G401.6 (cell line): ENCODE results near the gene CLCN7.

Source experiments
- FAIRE-seq: peaks from 2 replicates; lab custom pipeline; 2012; peaks lifted over from hg19 to GRCh38; lab: Jason Lieb, UNC

Gene CLCN7

DNA sequence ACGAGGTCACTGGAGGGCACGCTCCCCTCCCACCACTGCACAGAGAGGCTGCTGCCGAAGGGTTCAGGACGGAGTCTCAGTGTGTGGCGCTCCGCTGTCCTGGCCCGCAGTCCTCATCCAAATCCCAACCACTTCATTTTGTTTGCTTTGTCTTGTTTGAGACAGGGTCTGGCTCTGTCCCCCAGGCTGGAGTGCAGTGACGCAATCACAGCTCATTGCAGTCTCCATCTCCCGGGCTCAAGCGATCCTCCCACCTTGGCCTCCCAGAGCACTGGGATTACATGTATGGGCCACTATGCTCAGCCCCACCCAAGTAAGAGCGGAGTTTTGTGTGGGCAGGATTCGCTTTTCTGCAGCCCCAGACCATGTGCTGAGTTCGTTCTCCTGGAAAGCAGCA lies 73.1 kb downstream of the CLCN7 start:
- no peak for FAIRE-seq

GRCh38 chr16:1401061-1401757 lies 73.6 kb downstream of the CLCN7 start:
- no peak for FAIRE-seq

GRCh38 chr16:1398826-1399581 lies 75.8 kb downstream of the CLCN7 start:
- no peak for FAIRE-seq

- no peak for FAIRE-seq
These were observed 76.5 kb downstream of the CLCN7 start for GRCh38 chr16:1398351-1398750.

GRCh38 chr16:1397779-1398178 lies 77.0 kb downstream of the CLCN7 start:
- no peak for FAIRE-seq

- FAIRE-seq: no peak
These were observed 79.3 kb downstream of the CLCN7 start for GRCh38 chr16:1395444-1396031.
